H1 (cell line): ENCODE measurements around the gene AMZ1. TPM values are rescaled to one million over a fixed set of nuclear protein-coding genes. Genes with fewer than 3 reads are reported as not detected.

Experiments
- polyA plus RNA-seq, 7 experiments: library from polyadenylated mRNA; depleted of rRNA in 3 of 7; stranded (reverse) in 5 of 7; unstranded in 2 of 7; fragments of >200 nt in 5 of 7; fragments of 200-250 nt in 2 of 7; gene quantifications; 1 replicate in 5 of 7; 2 replicates in 1 of 7; 4 replicates in 1 of 7; pipeline versions ENCODE4 v1.2.1 to v1.2.3, GENCODE V29; 2011 to 2013; ENCODE audit warnings: missing spikeins in 2 of 7, mixed read lengths in 2 of 7
- total RNA-seq: library from RNA; stranded (reverse); fragmentation: NEBNext Ultra II Directional; extraction: Animal tissue kit (Norgen Biotek cat#: 25700); gene quantifications from 2 replicates; pipeline ENCODE4 v1.2.1, GENCODE V29; 2021
- TF ChIP-seq, protein P1 (sequence below): IDR thresholded peaks from 2 replicates; pipeline ENCODE4 v1.6.1; 2012; ENCODE audit warnings: inconsistent platforms

AMZ1 gene
- total and polyA plus RNA-seq, 2 of the 8 experiments (the other 6 are each of a cell fraction or from before 2014, with no cell fraction given) = 0.59 to 1.4 TPM

DNA sequence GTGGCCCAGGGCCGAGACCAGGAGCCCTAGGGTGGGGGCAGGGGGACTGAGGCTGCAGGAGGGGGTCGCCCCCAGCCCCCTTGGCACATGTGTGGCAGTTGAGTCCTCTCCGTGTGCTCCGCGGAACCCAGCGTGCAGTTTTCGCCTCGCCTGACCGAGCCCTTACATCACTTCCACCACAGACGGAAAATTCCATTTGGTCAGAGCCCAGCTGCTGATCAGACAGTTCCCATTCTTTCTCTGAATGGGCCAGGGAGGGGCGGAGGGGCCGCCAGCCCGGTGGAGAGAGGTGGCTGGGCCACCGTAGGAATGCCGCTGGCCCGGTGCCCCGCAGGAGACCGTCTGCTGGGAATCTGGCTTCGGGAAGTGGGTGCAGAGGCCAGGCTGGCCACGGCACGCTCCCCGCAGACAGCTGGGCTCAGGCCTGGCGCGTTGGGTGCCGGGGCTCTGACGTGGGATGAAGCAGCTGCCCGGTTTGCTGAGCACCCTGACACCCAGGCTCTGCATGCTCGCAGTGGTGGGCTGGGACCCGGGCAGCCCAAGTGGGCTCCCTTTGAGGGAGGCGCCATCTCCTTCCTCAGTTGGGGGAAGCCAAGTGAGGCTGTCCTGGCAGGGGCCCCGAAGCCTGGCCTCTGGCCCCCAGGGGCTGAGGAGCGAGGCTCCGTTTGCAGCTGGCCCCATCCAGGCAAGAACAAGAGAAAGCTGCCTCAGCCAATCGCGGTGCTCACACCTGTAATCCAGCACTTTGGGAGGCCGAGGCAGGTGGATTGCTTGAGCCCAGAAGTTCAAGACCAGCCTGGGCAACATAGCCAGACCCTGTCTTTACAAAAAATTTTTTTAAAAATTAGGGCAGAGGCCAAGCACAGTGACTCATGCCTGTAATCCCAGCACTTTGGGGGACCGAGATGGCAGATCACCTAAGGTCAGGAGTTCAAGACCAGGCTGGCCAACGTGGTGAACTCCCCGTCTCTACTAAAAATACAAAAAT is 46.3 kb upstream of the AMZ1 start (continued):
- TF ChIP-seq, protein P1, sequence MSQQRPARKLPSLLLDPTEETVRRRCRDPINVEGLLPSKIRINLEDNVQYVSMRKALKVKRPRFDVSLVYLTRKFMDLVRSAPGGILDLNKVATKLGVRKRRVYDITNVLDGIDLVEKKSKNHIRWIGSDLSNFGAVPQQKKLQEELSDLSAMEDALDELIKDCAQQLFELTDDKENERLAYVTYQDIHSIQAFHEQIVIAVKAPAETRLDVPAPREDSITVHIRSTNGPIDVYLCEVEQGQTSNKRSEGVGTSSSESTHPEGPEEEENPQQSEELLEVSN = no peak
